ENCODE results near the gene NAMPT.

Gene NAMPT

DNA sequence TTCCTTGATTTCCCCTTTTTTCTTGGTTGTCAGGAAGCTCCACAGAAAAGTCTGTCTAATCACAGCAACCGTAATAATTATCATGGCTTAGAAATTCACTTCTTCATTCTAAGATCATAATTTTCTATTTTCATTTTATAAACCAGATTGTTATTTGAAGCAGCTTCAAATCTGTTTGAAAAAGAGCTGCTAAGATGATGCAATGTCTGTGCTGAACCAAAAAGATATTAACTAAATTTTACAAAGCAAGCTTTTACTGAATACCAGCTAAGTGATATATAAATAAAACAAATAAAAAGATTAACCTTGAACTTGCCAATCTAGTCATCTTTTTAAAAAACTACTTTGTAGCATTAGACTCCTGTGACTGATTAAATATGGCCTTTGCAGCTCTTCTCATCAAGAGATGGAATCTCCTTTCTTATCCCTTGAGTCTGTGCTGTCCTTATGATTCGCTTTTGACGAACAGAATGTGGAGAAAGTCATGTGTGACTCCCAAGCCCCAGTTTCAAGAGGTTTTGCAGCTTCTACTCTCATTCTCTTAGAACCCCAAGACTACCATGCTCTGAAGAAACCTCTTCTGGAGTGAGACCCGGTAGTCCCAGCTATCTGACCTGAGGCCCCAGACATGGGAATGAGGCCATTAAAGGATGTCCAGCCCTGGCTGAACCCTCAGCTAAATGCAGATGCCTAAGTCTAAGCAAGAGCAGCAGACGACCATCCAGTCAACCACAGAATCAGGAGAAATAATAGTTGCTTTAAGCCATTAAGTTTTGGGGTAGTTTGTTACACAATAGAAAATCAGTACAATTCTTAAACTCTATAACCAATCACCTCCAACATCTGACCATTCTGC, 14.4 kb downstream of the NAMPT start:
- Mint-ChIP-seq H3K36me3 (ENCODE audit: low read depth) (peaks cover 93% of the 10 kb centered on the region), H3K27ac (peak overlapping the region; percentile 10), H3K27me3 (no peaks in the 10 kb centered on the region), H3K4me3 (no peak overlapping the region), H3K9me3 (no peaks in the 10 kb centered on the region), H3K4me1 (ENCODE audit: low read depth) (peaks cover 39% of the 10 kb centered on the region)

DNA sequence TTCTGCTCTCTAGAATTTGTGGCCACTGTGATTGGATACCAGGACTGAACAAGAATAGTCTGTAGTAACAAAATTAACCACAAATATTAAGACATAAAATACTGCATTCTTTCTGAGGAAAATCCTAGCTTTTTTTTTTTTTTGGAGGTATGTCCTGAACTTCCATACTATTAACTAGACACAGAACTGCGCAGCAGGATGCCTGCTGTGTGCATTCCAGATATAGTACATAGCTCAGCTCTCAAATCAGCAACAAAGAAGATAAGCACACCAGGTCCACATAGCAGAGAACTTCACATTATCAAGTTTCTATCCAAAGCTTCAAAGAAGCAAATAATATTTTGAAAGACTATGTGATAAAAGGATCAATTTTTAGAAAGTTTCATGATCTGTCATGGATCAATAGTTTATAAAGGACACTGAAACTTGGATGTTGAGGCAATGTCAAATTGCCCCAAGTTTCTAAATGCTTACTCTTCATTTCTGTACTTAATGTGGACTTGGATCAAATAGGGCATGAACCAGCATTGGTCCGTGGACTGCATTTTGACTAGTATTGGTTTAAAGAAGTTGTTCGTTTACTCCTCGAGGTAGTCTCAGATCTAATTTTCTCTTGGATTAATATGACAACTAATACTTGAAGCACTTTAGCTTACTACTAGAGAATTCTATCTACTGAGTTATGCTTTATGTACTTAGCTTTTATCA, 15.4 kb downstream of the NAMPT start:
- H3K4me3 Mint-ChIP-seq: no peak overlapping the region
- H3K4me1 Mint-ChIP-seq (ENCODE audit: low read depth): peaks cover 43% of the 10 kb centered on the region
- H3K27ac Mint-ChIP-seq: no peak overlapping the region
- no peaks in the 10 kb centered on the region for H3K9me3 Mint-ChIP-seq
- peaks cover 93% of the 10 kb centered on the region for H3K36me3 Mint-ChIP-seq (ENCODE audit: low read depth)
- no peaks in the 10 kb centered on the region for H3K27me3 Mint-ChIP-seq

GRCh38 chr7:106265133-106265532, 19.6 kb downstream of the NAMPT start:
- Mint-ChIP-seq H3K9me3 (no peaks in the 10 kb centered on the region), H3K27ac (peak overlapping the region; percentile 73), H3K36me3 (ENCODE audit: low read depth) (peaks cover 94% of the 10 kb centered on the region), H3K27me3 (no peaks in the 10 kb centered on the region), H3K4me1 (ENCODE audit: low read depth) (peaks cover 63% of the 10 kb centered on the region), H3K4me3 (peak overlapping the region; percentile 33)

GRCh38 chr7:106262221-106262881, 22.4 kb downstream of the NAMPT start:
- H3K36me3 Mint-ChIP-seq (ENCODE audit: low read depth): peaks cover 96% of the 10 kb centered on the region
- no peaks in the 10 kb centered on the region for H3K9me3 Mint-ChIP-seq
- H3K4me3 Mint-ChIP-seq: no peak overlapping the region
- H3K27me3 Mint-ChIP-seq: no peaks in the 10 kb centered on the region
- peaks cover 90% of the 10 kb centered on the region for H3K4me1 Mint-ChIP-seq (ENCODE audit: low read depth)
- peak overlapping the region; percentile 52 for H3K27ac Mint-ChIP-seq

DNA sequence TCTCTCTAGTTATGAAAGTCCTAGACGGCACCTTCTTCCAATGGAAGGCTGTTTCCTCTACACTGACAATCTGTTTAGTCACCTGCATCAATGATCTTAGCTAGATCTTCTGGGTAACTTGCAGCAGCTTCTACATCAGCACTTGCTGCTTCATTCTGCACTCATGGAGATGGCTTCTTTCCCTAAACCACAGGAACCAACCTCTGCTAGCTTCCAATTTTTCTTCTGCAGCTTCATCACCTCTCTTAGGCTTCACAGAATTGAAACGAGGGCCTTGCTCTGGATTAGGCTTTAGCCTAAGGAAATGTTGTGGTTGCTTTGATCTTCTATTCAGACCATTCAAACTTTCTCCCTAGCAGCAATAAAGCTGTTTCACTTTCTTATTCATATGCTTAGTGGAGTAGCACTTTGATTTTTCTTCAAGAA, 24.6 kb downstream of the NAMPT start:
- Mint-ChIP-seq H3K4me1 (ENCODE audit: low read depth) (peaks cover 93% of the 10 kb centered on the region), H3K36me3 (ENCODE audit: low read depth) (peaks cover 97% of the 10 kb centered on the region)

DNA sequence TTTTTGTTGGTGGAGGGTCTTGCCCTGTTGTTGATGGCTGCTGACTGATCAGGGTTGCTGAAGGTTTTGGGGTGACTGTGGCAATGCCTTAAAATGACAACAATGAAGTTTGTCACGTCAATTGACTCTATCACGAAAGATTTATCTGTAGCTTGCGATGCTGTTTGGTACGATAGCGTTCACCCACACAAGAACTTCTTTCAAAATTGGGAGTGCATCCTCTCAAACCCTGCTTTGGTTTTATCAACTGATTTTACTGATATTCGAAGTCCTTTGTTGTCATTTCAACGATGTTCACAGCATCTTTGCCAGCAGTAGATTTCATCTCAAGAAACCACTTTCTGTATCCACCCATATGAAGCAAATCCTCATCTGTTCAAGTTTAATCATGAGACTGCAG, 26.0 kb downstream of the NAMPT start:
- Mint-ChIP-seq H3K27ac (peak overlapping the region; percentile 63), H3K4me3 (no peak overlapping the region), H3K36me3 (ENCODE audit: low read depth) (peaks cover 97% of the 10 kb centered on the region), H3K9me3 (no peaks in the 10 kb centered on the region), H3K4me1 (ENCODE audit: low read depth) (peaks cover 87% of the 10 kb centered on the region), H3K27me3 (no peaks in the 10 kb centered on the region)

More for the DNA sequence above, 24.6 kb downstream of the NAMPT start:
- no peaks in the 10 kb centered on the region for H3K9me3 Mint-ChIP-seq
- H3K27ac Mint-ChIP-seq: peak overlapping the region; percentile 36
- H3K27me3 Mint-ChIP-seq: no peaks in the 10 kb centered on the region
- peak overlapping the region; percentile 18 for H3K4me3 Mint-ChIP-seq

- H3K9me3 Mint-ChIP-seq: no peaks in the 10 kb centered on the region
- peak overlapping the region; percentile 63 for H3K27ac Mint-ChIP-seq
- no peak overlapping the region for H3K4me3 Mint-ChIP-seq
These were observed 27.0 kb downstream of the NAMPT start for GRCh38 chr7:106257752-106258151.

GRCh38 chr7:106256144-106256543, 28.6 kb downstream of the NAMPT start:
- peak overlapping the region; percentile 26 for H3K4me3 Mint-ChIP-seq
- no peaks in the 10 kb centered on the region for H3K9me3 Mint-ChIP-seq
- H3K36me3 Mint-ChIP-seq (ENCODE audit: low read depth): peaks cover 98% of the 10 kb centered on the region
- H3K27ac Mint-ChIP-seq: no peak overlapping the region
- H3K27me3 Mint-ChIP-seq: no peaks in the 10 kb centered on the region
- peaks cover 62% of the 10 kb centered on the region for H3K4me1 Mint-ChIP-seq (ENCODE audit: low read depth)

More at GRCh38 chr7:106257752-106258151, 27.0 kb downstream of the NAMPT start:
- H3K4me1 Mint-ChIP-seq (ENCODE audit: low read depth): peaks cover 76% of the 10 kb centered on the region
- no peaks in the 10 kb centered on the region for H3K27me3 Mint-ChIP-seq
- H3K36me3 Mint-ChIP-seq (ENCODE audit: low read depth): peaks cover 97% of the 10 kb centered on the region

GRCh38 chr7:106255246-106255645, 29.5 kb downstream of the NAMPT start:
- Mint-ChIP-seq H3K9me3 (no peaks in the 10 kb centered on the region), H3K27ac (no peak overlapping the region), H3K36me3 (ENCODE audit: low read depth) (peaks cover 94% of the 10 kb centered on the region), H3K4me3 (no peak overlapping the region), H3K4me1 (ENCODE audit: low read depth) (peaks cover 53% of the 10 kb centered on the region), H3K27me3 (no peaks in the 10 kb centered on the region)

DNA sequence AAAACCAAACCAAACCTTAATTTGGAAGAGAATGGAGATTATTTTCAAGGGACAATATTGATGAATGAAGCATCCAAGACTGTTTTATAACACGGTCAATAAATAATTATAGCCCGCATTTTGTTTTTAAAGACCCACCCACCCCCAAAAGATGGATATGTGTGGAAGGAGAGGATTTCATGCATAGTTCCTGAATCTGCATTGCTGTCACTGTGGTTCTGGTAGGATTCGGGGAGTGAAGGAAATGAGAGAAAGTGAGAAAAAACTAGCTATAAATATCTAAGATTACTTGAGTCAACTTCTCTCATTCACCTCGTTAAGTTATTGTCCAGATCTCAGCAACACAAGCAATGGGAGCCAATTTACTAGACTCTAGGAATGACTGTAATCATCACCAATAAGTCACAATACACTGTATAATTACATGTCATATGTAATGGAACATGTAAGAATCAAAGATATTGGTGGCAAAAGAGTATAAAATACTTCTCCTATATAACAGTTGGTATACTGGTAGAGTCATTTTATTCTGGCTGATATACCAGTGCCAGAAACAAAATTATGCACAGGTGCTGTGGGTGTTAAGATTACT, 30.2 kb downstream of the NAMPT start:
- no peak overlapping the region for H3K4me3 Mint-ChIP-seq
- H3K4me1 Mint-ChIP-seq (ENCODE audit: low read depth): peaks cover 47% of the 10 kb centered on the region
- no peak overlapping the region for H3K27ac Mint-ChIP-seq
- H3K27me3 Mint-ChIP-seq: no peaks in the 10 kb centered on the region
- H3K9me3 Mint-ChIP-seq: no peaks in the 10 kb centered on the region
- H3K36me3 Mint-ChIP-seq (ENCODE audit: low read depth): peaks cover 90% of the 10 kb centered on the region

- peaks cover 28% of the 10 kb centered on the region for H3K4me1 Mint-ChIP-seq (ENCODE audit: low read depth)
- no peaks in the 10 kb centered on the region for H3K27me3 Mint-ChIP-seq
- no peak overlapping the region for H3K4me3 Mint-ChIP-seq
- peaks cover 91% of the 10 kb centered on the region for H3K36me3 Mint-ChIP-seq (ENCODE audit: low read depth)
- H3K9me3 Mint-ChIP-seq: peaks cover 6% of the 10 kb centered on the region
- H3K27ac Mint-ChIP-seq: no peak overlapping the region
These were observed 32.2 kb downstream of the NAMPT start for GRCh38 chr7:106252568-106252967.

DNA sequence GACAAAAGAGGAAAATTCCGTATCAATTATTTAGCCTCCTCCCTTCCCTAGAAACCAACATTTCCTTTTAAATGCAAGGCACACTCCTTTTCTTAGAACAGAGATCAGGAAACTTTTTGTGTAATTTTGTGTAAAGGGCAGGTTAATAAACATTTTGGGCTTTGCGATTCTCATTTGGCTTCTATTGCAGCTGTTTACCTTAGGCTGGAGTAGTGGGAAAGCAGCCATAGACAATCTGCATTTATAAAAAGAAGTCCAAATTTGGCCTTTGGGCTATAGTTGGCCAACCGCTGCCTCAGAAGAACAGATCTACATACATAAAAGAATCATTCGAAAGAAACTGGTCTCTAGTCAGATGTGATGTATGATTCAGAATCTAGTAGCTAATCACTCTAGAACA, 35.3 kb downstream of the NAMPT start:
- H3K36me3 Mint-ChIP-seq (ENCODE audit: low read depth): peaks cover 69% of the 10 kb centered on the region
- no peak overlapping the region for H3K27ac Mint-ChIP-seq
- H3K4me1 Mint-ChIP-seq (ENCODE audit: low read depth): peaks cover 4% of the 10 kb centered on the region
- H3K27me3 Mint-ChIP-seq: no peaks in the 10 kb centered on the region
- H3K4me3 Mint-ChIP-seq: no peak overlapping the region
- peaks cover 14% of the 10 kb centered on the region for H3K9me3 Mint-ChIP-seq

- Mint-ChIP-seq H3K4me3 (no peak overlapping the region), H3K4me1 (ENCODE audit: low read depth) (no peaks in the 10 kb centered on the region), H3K27me3 (no peaks in the 10 kb centered on the region), H3K36me3 (ENCODE audit: low read depth) (peaks cover 61% of the 10 kb centered on the region), H3K9me3 (peaks cover 20% of the 10 kb centered on the region), H3K27ac (no peak overlapping the region)
These were observed 36.2 kb downstream of the NAMPT start for GRCh38 chr7:106248600-106248999.

GRCh38 chr7:106247841-106248240, 36.9 kb downstream of the NAMPT start:
- no peak overlapping the region for H3K4me3 Mint-ChIP-seq
- H3K4me1 Mint-ChIP-seq (ENCODE audit: low read depth): no peaks in the 10 kb centered on the region
- peaks cover 20% of the 10 kb centered on the region for H3K9me3 Mint-ChIP-seq
- peaks cover 53% of the 10 kb centered on the region for H3K36me3 Mint-ChIP-seq (ENCODE audit: low read depth)
- H3K27me3 Mint-ChIP-seq: no peaks in the 10 kb centered on the region
- no peak overlapping the region for H3K27ac Mint-ChIP-seq

All from stimulated activated naive CD8-positive, alpha-beta T cell treated with anti-CD3 and anti-CD28 coated beads, Interleukin-15, Interleukin-2, amounts not matched to agents 100 ng/mL and 50 ng/mL, for 24 hours (primary cell).